NCI-H2107 (cell line): ENCODE results near the gene RCBTB2.

Source experiments
- DNase-seq: peaks from one replicate; lab custom pipeline; 2025; lab: John Stamatoyannopoulos, UW

The RCBTB2 gene

DNA sequence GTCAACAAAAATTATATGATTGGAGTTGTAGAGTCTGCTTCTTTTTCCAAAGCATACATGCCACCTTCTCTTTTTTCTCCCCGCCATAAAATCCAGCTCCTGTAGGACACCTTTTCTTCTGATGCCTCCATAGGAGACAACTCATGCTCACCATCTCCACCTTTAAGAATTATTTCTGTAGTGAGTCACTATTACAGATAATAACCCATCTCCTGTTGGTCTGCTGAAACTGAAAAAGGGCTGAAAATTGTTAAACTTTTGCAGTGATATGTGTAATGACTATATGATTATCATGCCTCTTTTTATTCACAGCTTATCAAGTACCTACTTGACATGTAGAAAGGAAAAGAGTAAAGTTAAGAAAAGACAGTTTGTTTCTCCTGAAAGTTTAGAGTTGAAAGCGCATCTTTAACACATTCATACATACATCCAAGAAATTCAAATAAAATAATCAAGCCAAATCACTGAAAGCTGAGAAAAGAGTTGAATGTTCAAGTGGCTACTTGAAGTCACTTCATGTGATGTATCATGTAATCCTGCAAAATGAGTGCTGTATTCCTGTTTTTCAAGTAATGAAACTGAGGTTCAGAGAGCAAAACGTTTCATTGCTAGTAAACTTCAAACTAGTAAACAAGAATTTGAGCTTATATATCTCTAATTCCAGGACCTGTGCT, 84.5 kb downstream of the RCBTB2 start:
- no peak for DNase-seq

GRCh38 chr13:48446464-48446863, 86.4 kb downstream of the RCBTB2 start:
- DNase-seq: no peak

GRCh38 chr13:48443442-48444208, 89.3 kb downstream of the RCBTB2 start:
- no peak for DNase-seq
